Measurements from ENCODE around the gene NKX6-2. TPM values are rescaled to one million over a fixed set of nuclear protein-coding genes. Genes with fewer than 3 reads are reported as not detected.

The NKX6-2 gene
- total RNA-seq, 4 donors from 2014 or later, result not detected

GRCh38 chr10:132786884-132787494 is 1.0 kb upstream of the NKX6-2 start:
- intact Hi-C loops (cut with DNase I), result loop anchor here (10.0 kb wide), 1 partner anchor 132 kb away; no protein-coding TSS in a partner anchor
- H3K4me3 ChIP-seq, result peak overlapping the region; percentile 27 to 34 (median 32)
- H3K27me3 ChIP-seq, result peaks cover 0 to 83% (median 54%) of the 10 kb centered on the region in 4 donors

GRCh38 chr10:132786476-132786883 is 533 bp upstream of the NKX6-2 start:
- TF ChIP-seq EP300 (IDR thresholded peaks at IDR 0.05) (no peak), CTCF (IDR thresholded peaks at IDR 0.05) (no peak), POLR2AphosphoS5 (IDR thresholded peaks at IDR 0.05) (no peak), POLR2A (IDR thresholded peaks at IDR 0.05; ENCODE audit: low read depth) (no peak)
- H3K9me3 ChIP-seq, result peaks cover 0 to 8% (median 4%) of the 10 kb centered on the region in 4 donors
- no CpG with 5 or more reads among the region's 58 CpGs for WGBS
- no peak for DNase-seq (ENCODE audit: extremely low spot score)
- peaks cover 0 to 80% (median 54%) of the 10 kb centered on the region in 4 donors for H3K27me3 ChIP-seq
- H3K4me1 ChIP-seq, result peaks cover 21 to 50% (median 45%) of the 10 kb centered on the region in 4 donors
- peaks cover 16 to 25% (median 23%) of the 10 kb centered on the region in 4 donors for H3K36me3 ChIP-seq
- peak overlapping the region; percentile 27 to 34 (median 32) for H3K4me3 ChIP-seq
- intact Hi-C loops (cut with DNase I), result loop anchor here (10.0 kb wide), 1 partner anchor 132 kb away; no protein-coding TSS in a partner anchor
- no peak overlapping the region for H3K27ac ChIP-seq (replicated peaks in 1 of 4)

More at GRCh38 chr10:132786884-132787494, 1.0 kb upstream of the NKX6-2 start:
- Histone ChIP-seq H3K27ac (replicated peaks in 1 of 4) (no peak overlapping the region), H3K4me1 (peaks cover 21 to 50% (median 45%) of the 10 kb centered on the region in 4 donors), H3K9me3 (peaks cover 0 to 8% (median 4%) of the 10 kb centered on the region in 4 donors), H3K36me3 (peaks cover 11 to 20% (median 17%) of the 10 kb centered on the region in 4 donors)
- WGBS, result 6% methylated on average over 32 of the region's 80 CpGs
- no peak for DNase-seq (ENCODE audit: extremely low spot score)
- TF ChIP-seq EP300 (IDR thresholded peaks at IDR 0.05), result no peak
- no peak for TF ChIP-seq POLR2AphosphoS5 (IDR thresholded peaks at IDR 0.05)
- no peak for TF ChIP-seq CTCF (IDR thresholded peaks at IDR 0.05)
- TF ChIP-seq POLR2A (IDR thresholded peaks at IDR 0.05; ENCODE audit: low read depth), result no peak

- H3K9me3 ChIP-seq, result peaks cover 0 to 8% (median 4%) of the 10 kb centered on the region in 4 donors
- H3K4me1 ChIP-seq, result peaks cover 21 to 50% (median 45%) of the 10 kb centered on the region in 4 donors
- no peak for DNase-seq (ENCODE audit: extremely low spot score)
- TF ChIP-seq CTCF (IDR thresholded peaks at IDR 0.05), result no peak
- TF ChIP-seq POLR2A (IDR thresholded peaks at IDR 0.05; ENCODE audit: low read depth), result no peak
- TF ChIP-seq EP300 (IDR thresholded peaks at IDR 0.05), result no peak
- no peak for TF ChIP-seq POLR2AphosphoS5 (IDR thresholded peaks at IDR 0.05)
- intact Hi-C loops (cut with DNase I), result loop anchor here (10.0 kb wide), 1 partner anchor 130 kb away; no protein-coding TSS in a partner anchor
- peak overlapping the region; percentile 23 to 44 (median 40) for H3K4me3 ChIP-seq
- H3K27me3 ChIP-seq, result peaks cover 0 to 71% (median 54%) of the 10 kb centered on the region in 4 donors
- H3K27ac ChIP-seq (replicated peaks in 1 of 4), result no peak overlapping the region
- peaks cover 24 to 39% (median 36%) of the 10 kb centered on the region in 4 donors for H3K36me3 ChIP-seq
- WGBS, result 9% methylated on average over 32 of the region's 111 CpGs
Observed at GRCh38 chr10:132784866-132785722, 853 bp downstream of the NKX6-2 start.

GRCh38 chr10:132783940-132784865 is 1.7 kb downstream of the NKX6-2 start:
- no peak for DNase-seq (ENCODE audit: extremely low spot score)
- 37% methylated on average over 43 of the region's 106 CpGs for WGBS
- H3K4me1 ChIP-seq, result peaks cover 21 to 50% (median 45%) of the 10 kb centered on the region in 4 donors
- H3K36me3 ChIP-seq, result peaks cover 32 to 48% (median 45%) of the 10 kb centered on the region in 4 donors
- H3K4me3 ChIP-seq, result no peak overlapping the region
- peaks cover 0 to 8% (median 4%) of the 10 kb centered on the region in 4 donors for H3K9me3 ChIP-seq
- TF ChIP-seq POLR2A (IDR thresholded peaks at IDR 0.05; ENCODE audit: low read depth) (no peak), EP300 (IDR thresholded peaks at IDR 0.05) (no peak), POLR2AphosphoS5 (IDR thresholded peaks at IDR 0.05) (no peak)
- peaks cover 0 to 63% (median 49%) of the 10 kb centered on the region in 4 donors for H3K27me3 ChIP-seq
- intact Hi-C loops (cut with DNase I), result loop anchor here (10.0 kb wide), 1 partner anchor 129 kb away; no protein-coding TSS in a partner anchor
- H3K27ac ChIP-seq (replicated peaks in 1 of 4), result no peak overlapping the region
